ENCODE data around the gene PDSS2.

DNA sequence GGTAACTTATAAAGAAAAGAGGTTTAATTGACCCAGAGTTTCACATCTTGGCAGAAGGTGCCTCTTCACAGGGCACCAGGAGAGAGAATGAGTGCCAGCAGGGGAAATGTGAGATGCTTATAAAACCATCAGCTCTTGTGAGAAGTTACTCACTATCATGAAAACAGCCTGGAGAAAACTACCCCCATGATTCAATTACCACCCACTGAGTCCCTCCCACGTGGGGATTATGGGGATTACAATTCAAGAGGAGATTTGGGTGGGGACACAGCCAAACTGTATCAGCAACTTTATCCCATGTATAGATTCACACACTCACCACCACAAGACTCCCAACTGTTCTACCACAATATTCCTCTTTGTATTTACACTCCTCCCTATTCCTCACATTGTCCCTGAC, 10.6 kb downstream of the PDSS2 start:
- TF ChIP-seq POLR2AphosphoS5 (IDR thresholded peaks at IDR 0.05; ENCODE audit: low read depth, low read length) (no peak), TAF1 (IDR thresholded peaks at IDR 0.05; ENCODE audit: borderline replicate concordance, insufficient read depth, low read length) (no peak), REST (IDR thresholded peaks at IDR 0.05; ENCODE audit: insufficient read depth in 1 of 2, low read depth in 2 of 2, low read length in 2 of 2) (no peak)

Measured in PFSK-1 (cell line).